ENCODE measurements around the gene FAM153A. TPM values are rescaled to one million over a fixed set of nuclear protein-coding genes. Genes with fewer than 3 reads are reported as not detected.
"Not testable (repeated sequence)": the region's sequence is repeated elsewhere in the genome, so short reads cannot be mapped to it uniquely, and the experiment has no call there.

FAM153A gene
- total and polyA plus RNA-seq, 7 experiments from 2014 or later: 1.2 to 166 (median 30.3) TPM

GRCh38 chr5:177695356-177695930 is 87.3 kb downstream of the FAM153A start:
- H3K36me3 Mint-ChIP-seq; ATAC-seq; H3K4me3 Mint-ChIP-seq; POLR2A ChIA-PET; H3K9me3 Mint-ChIP-seq; H3K4me1 ChIP-seq (ENCODE audit: control insufficient read depth in 2 of 2, insufficient read depth in 2 of 2, low read length in 2 of 2); H3K27ac ChIP-seq (ENCODE audit: low read depth, low read length); DNase-seq; H3K36me3 ChIP-seq (ENCODE audit: control insufficient read depth in 2 of 3, insufficient read depth in 3 of 3, low read length in 3 of 3); H3K9me3 ChIP-seq (ENCODE audit: control insufficient read depth in 2 of 3, low read length in 3 of 3); H3K27ac Mint-ChIP-seq; H3K27me3 Mint-ChIP-seq; intact Hi-C loops (cut with micrococcal nuclease); H3K27me3 ChIP-seq (ENCODE audit: control insufficient read depth in 2 of 2, insufficient read depth in 2 of 2, low read length in 2 of 2); H3K4me3 ChIP-seq (ENCODE audit: low read length); CTCF ChIA-PET; H3K4me1 Mint-ChIP-seq: not testable (repeated sequence)

- H3K4me3 ChIP-seq (ENCODE audit: low read length); H3K4me1 ChIP-seq (ENCODE audit: control insufficient read depth in 2 of 2, insufficient read depth in 2 of 2, low read length in 2 of 2); CTCF ChIA-PET; H3K9me3 Mint-ChIP-seq; H3K27ac Mint-ChIP-seq; H3K36me3 ChIP-seq (ENCODE audit: control insufficient read depth in 2 of 3, insufficient read depth in 3 of 3, low read length in 3 of 3); H3K36me3 Mint-ChIP-seq; intact Hi-C loops (cut with micrococcal nuclease); H3K27me3 Mint-ChIP-seq; H3K9me3 ChIP-seq (ENCODE audit: control insufficient read depth in 2 of 3, low read length in 3 of 3); ATAC-seq; H3K4me3 Mint-ChIP-seq; H3K4me1 Mint-ChIP-seq; H3K27me3 ChIP-seq (ENCODE audit: control insufficient read depth in 2 of 2, insufficient read depth in 2 of 2, low read length in 2 of 2); POLR2A ChIA-PET; DNase-seq; H3K27ac ChIP-seq (ENCODE audit: low read depth, low read length): not testable (repeated sequence)
Observed at GRCh38 chr5:177694518-177694835, 88.2 kb downstream of the FAM153A start.

GRCh38 chr5:177693671-177694517 is 88.8 kb downstream of the FAM153A start:
- H3K36me3 ChIP-seq (ENCODE audit: control insufficient read depth in 2 of 3, insufficient read depth in 3 of 3, low read length in 3 of 3); H3K9me3 ChIP-seq (ENCODE audit: control insufficient read depth in 2 of 3, low read length in 3 of 3); CTCF ChIA-PET; H3K36me3 Mint-ChIP-seq; H3K9me3 Mint-ChIP-seq; H3K27ac Mint-ChIP-seq; H3K27me3 Mint-ChIP-seq; H3K4me1 Mint-ChIP-seq; H3K4me3 ChIP-seq (ENCODE audit: low read length); intact Hi-C loops (cut with micrococcal nuclease); H3K4me3 Mint-ChIP-seq; H3K27me3 ChIP-seq (ENCODE audit: control insufficient read depth in 2 of 2, insufficient read depth in 2 of 2, low read length in 2 of 2); H3K27ac ChIP-seq (ENCODE audit: low read depth, low read length); POLR2A ChIA-PET; DNase-seq; H3K4me1 ChIP-seq (ENCODE audit: control insufficient read depth in 2 of 2, insufficient read depth in 2 of 2, low read length in 2 of 2); ATAC-seq: not testable (repeated sequence)

GRCh38 chr5:177692969-177693368 is 89.7 kb downstream of the FAM153A start:
- H3K4me1 Mint-ChIP-seq; H3K27ac Mint-ChIP-seq; H3K9me3 Mint-ChIP-seq; H3K36me3 Mint-ChIP-seq; H3K27ac ChIP-seq (ENCODE audit: low read depth, low read length); CTCF ChIA-PET; H3K27me3 ChIP-seq (ENCODE audit: control insufficient read depth in 2 of 2, insufficient read depth in 2 of 2, low read length in 2 of 2); H3K36me3 ChIP-seq (ENCODE audit: control insufficient read depth in 2 of 3, insufficient read depth in 3 of 3, low read length in 3 of 3); H3K4me1 ChIP-seq (ENCODE audit: control insufficient read depth in 2 of 2, insufficient read depth in 2 of 2, low read length in 2 of 2); H3K4me3 Mint-ChIP-seq; ATAC-seq; intact Hi-C loops (cut with micrococcal nuclease); H3K9me3 ChIP-seq (ENCODE audit: control insufficient read depth in 2 of 3, low read length in 3 of 3); POLR2A ChIA-PET; DNase-seq; H3K27me3 Mint-ChIP-seq; H3K4me3 ChIP-seq (ENCODE audit: low read length): not testable (repeated sequence)

GRCh38 chr5:177692507-177692906 is 90.2 kb downstream of the FAM153A start:
- H3K9me3 Mint-ChIP-seq; H3K27me3 Mint-ChIP-seq; H3K4me3 Mint-ChIP-seq; H3K4me3 ChIP-seq (ENCODE audit: low read length); POLR2A ChIA-PET; H3K27me3 ChIP-seq (ENCODE audit: control insufficient read depth in 2 of 2, insufficient read depth in 2 of 2, low read length in 2 of 2); intact Hi-C loops (cut with micrococcal nuclease); H3K27ac ChIP-seq (ENCODE audit: low read depth, low read length); H3K4me1 ChIP-seq (ENCODE audit: control insufficient read depth in 2 of 2, insufficient read depth in 2 of 2, low read length in 2 of 2); H3K36me3 ChIP-seq (ENCODE audit: control insufficient read depth in 2 of 3, insufficient read depth in 3 of 3, low read length in 3 of 3); H3K27ac Mint-ChIP-seq; H3K36me3 Mint-ChIP-seq; DNase-seq; CTCF ChIA-PET; ATAC-seq; H3K9me3 ChIP-seq (ENCODE audit: control insufficient read depth in 2 of 3, low read length in 3 of 3); H3K4me1 Mint-ChIP-seq: not testable (repeated sequence)

GRCh38 chr5:177689011-177689610 is 93.6 kb downstream of the FAM153A start:
- DNase-seq; H3K9me3 Mint-ChIP-seq; H3K4me1 ChIP-seq (ENCODE audit: control insufficient read depth in 2 of 2, insufficient read depth in 2 of 2, low read length in 2 of 2); intact Hi-C loops (cut with micrococcal nuclease); H3K4me3 ChIP-seq (ENCODE audit: low read length); H3K4me3 Mint-ChIP-seq; H3K27me3 Mint-ChIP-seq; H3K36me3 ChIP-seq (ENCODE audit: control insufficient read depth in 2 of 3, insufficient read depth in 3 of 3, low read length in 3 of 3); ATAC-seq; H3K27ac ChIP-seq (ENCODE audit: low read depth, low read length); CTCF ChIA-PET; H3K9me3 ChIP-seq (ENCODE audit: control insufficient read depth in 2 of 3, low read length in 3 of 3); H3K36me3 Mint-ChIP-seq; POLR2A ChIA-PET; H3K27me3 ChIP-seq (ENCODE audit: control insufficient read depth in 2 of 2, insufficient read depth in 2 of 2, low read length in 2 of 2); H3K4me1 Mint-ChIP-seq: not testable (repeated sequence)
- H3K27ac Mint-ChIP-seq: peak overlapping the region in 1 of 9 donors; percentile 1

- H3K36me3 ChIP-seq (ENCODE audit: control insufficient read depth in 2 of 3, insufficient read depth in 3 of 3, low read length in 3 of 3); H3K36me3 Mint-ChIP-seq; H3K4me1 Mint-ChIP-seq; H3K4me3 Mint-ChIP-seq; H3K4me1 ChIP-seq (ENCODE audit: control insufficient read depth in 2 of 2, insufficient read depth in 2 of 2, low read length in 2 of 2); H3K9me3 ChIP-seq (ENCODE audit: control insufficient read depth in 2 of 3, low read length in 3 of 3); DNase-seq; H3K27ac ChIP-seq (ENCODE audit: low read depth, low read length); H3K9me3 Mint-ChIP-seq; CTCF ChIA-PET; ATAC-seq; intact Hi-C loops (cut with micrococcal nuclease); H3K27me3 Mint-ChIP-seq; H3K27me3 ChIP-seq (ENCODE audit: control insufficient read depth in 2 of 2, insufficient read depth in 2 of 2, low read length in 2 of 2); H3K27ac Mint-ChIP-seq; H3K4me3 ChIP-seq (ENCODE audit: low read length); POLR2A ChIA-PET: not testable (repeated sequence)
Observed at GRCh38 chr5:177688091-177688490, 94.6 kb downstream of the FAM153A start.

All from naive thymus-derived CD4-positive, alpha-beta T cell (primary cell).